Renal pelvis (tissue), 4 donors: ENCODE results near the gene KIF13A. TPM values are rescaled to one million over a fixed set of nuclear protein-coding genes. Genes with fewer than 3 reads are reported as not detected.

Experiments
- DNase-seq: peaks from one replicate; pipeline ENCODE4 v3.0.0-alpha.2; 2013
- polyA plus RNA-seq, 3 donors: library from polyadenylated mRNA; unstranded; fragments of 120-200 nt; gene quantifications; one replicate each; pipeline ENCODE4 v1.2.1, GENCODE V29; 2013; ENCODE audit not compliant: insufficient read length in 3 of 3

KIF13A gene
- polyA plus RNA-seq, 3 donors = 33.1 to 40.3 (median 37.9) TPM

- no peak for DNase-seq
Observed at GRCh38 chr6:17730078-17730704, 257.2 kb downstream of the KIF13A start.

GRCh38 chr6:17729223-17730077 is 258.0 kb downstream of the KIF13A start:
- DNase-seq = no peak

- DNase-seq = no peak
Observed at GRCh38 chr6:17728551-17729222, 258.7 kb downstream of the KIF13A start.

- peak; percentile 73 for DNase-seq
Observed at GRCh38 chr6:17725083-17725482, 262.4 kb downstream of the KIF13A start.

- no peak for DNase-seq
Observed at GRCh38 chr6:17724341-17724740, 263.1 kb downstream of the KIF13A start.

GRCh38 chr6:17721671-17722070 is 265.8 kb downstream of the KIF13A start:
- DNase-seq = no peak

- DNase-seq = no peak
Observed at GRCh38 chr6:17719323-17720041, 268.0 kb downstream of the KIF13A start.

GRCh38 chr6:17716221-17716620 is 271.2 kb downstream of the KIF13A start:
- DNase-seq = no peak

GRCh38 chr6:17714879-17715851 is 272.3 kb downstream of the KIF13A start:
- no peak for DNase-seq

GRCh38 chr6:17714177-17714576 is 273.3 kb downstream of the KIF13A start:
- DNase-seq = no peak

GRCh38 chr6:17712576-17712975 is 274.9 kb downstream of the KIF13A start:
- peak; percentile 17 for DNase-seq

GRCh38 chr6:17710331-17710730 is 277.1 kb downstream of the KIF13A start:
- no peak for DNase-seq

GRCh38 chr6:17709476-17709875 is 278.0 kb downstream of the KIF13A start:
- no peak for DNase-seq

Other genes with a start within 250 kb of the KIF13A start
- gene NHLRC1, start 135.0 kb upstream of the KIF13A start, polyA plus RNA-seq = 1 to 10 TPM; 1.6 to 2.3 (median 2.3) TPM
- gene TPMT, start 167.4 kb upstream of the KIF13A start, polyA plus RNA-seq = 10 to 100 TPM; 21.7 to 27.2 (median 22.2) TPM
- 10 to 100 TPM; 18.5 to 19.4 (median 18.7) TPM for gene KDM1B, start 167.8 kb upstream of the KIF13A start, polyA plus RNA-seq